Vagina (tissue), 2 donors: ENCODE data around the gene ISX. TPM values are rescaled to one million over a fixed set of nuclear protein-coding genes. Genes with fewer than 3 reads are reported as not detected.

Experiments
- DNase-seq, 2 donors: peaks; one replicate each; pipeline ENCODE4 v3.0.0-alpha.2; 2017; ENCODE audit errors: extremely low spot score in 2 of 2
- H3K27ac ChIP-seq: fragments of 200-600 bp; sonication (generic); one replicate; pipeline ENCODE4 v1.5.1; 2019
- H3K27me3 ChIP-seq: fragments of 200-600 bp; sonication (generic); one replicate; pipeline ENCODE4 v1.5.1; 2019
- H3K36me3 ChIP-seq, 2 donors: fragments of 200-600 bp; sonication (generic); one replicate each; pipeline ENCODE4 v1.5.1; 2017 to 2019
- H3K4me1 ChIP-seq: fragments of 200-600 bp; sonication (generic); one replicate; pipeline ENCODE4 v1.5.1; 2019
- H3K4me3 ChIP-seq, 2 donors: fragments of 200-600 bp; sonication (generic); 1 replicate in 1 of 2; 2 replicates in 1 of 2; pipeline ENCODE4 v1.5.1; 2016 to 2019
- H3K9me3 ChIP-seq: fragments of 200-600 bp; sonication (generic); one replicate; pipeline ENCODE4 v1.5.1; 2019
- POLR2A ChIP-seq, 2 donors: fragments of 450-650 bp; IDR thresholded peaks; one replicate each; pipeline ENCODE4 v1.6.1; 2017; ENCODE audit warnings: antibody characterized with exemption in 2 of 2, mild to moderate bottlenecking in 2 of 2, moderate library complexity in 2 of 2
- POLR2AphosphoS5 ChIP-seq, 2 donors: sonication (generic); formaldehyde crosslinking; IDR thresholded peaks; one replicate each; pipeline ENCODE4 v1.9.0; 2017; ENCODE audit warnings: antibody characterized with exemption in 2 of 2, mild to moderate bottlenecking in 2 of 2, low read depth in 1 of 2; ENCODE audit not compliant: insufficient read depth in 1 of 2
- intact Hi-C: fragments of 100-400 bp; cut with DNase I; formaldehyde crosslinking; loops from one replicate; pipeline ENCODE4 v1.15.1; 2023
- total RNA-seq: library from RNA; depleted of rRNA; stranded (reverse); fragments of >200 nt; gene quantifications from one replicate; pipeline ENCODE4 v1.2.3, GENCODE V29; 2016
- TF ChIP-seq, protein P1 (sequence below), 3 experiments: fragments of 450-650 bp in 2 of 3; fragments of 200-600 bp in 1 of 3; sonication (generic) in 1 of 3; IDR thresholded peaks; one replicate each; pipeline ENCODE4 v1.5.1; 2017 to 2019; ENCODE audit warnings: antibody characterized with exemption in 3 of 3, mild to moderate bottlenecking in 2 of 3, moderate library complexity in 2 of 3

ISX gene
- total RNA-seq, 1 donor from 2014 or later: not detected

DNA sequence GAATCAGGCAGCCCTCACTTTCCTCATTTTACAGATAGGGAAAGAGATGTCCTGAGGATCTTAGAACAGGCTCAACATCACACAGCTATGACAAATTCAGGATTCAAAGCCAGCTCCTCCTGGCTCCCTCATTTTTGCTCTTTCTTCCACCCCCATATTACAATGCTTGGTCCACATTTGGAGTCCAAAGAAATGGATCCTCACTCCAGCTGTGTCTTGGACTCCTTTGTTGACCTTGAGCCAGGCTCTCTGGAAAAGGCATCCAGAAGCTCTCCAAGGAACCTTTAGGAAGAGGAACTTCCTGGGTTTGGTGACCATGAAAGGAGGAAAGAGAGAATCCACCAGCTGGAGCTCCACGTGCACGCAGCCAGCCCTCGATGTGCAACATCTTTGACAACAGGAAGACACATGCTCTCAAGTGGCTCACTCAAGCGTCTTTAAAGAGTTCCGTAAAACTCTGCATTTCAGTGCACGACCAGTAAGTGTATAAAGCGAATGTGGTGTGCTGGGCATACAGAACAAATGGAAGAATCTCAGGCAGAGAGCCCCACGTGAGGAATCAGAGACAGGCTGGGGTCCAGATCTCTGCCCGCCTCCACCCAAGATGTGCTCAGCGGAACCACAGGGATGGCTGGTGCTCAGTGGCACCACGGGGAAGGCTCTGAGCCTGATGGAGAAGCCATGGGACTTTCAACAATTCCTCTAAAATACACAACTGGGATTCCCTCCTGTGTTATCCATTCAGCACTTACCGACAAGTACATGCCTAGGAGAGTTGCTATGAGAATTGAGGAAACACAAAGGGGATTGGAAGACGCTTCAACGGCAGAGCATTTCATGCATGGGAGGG, 48.4 kb downstream of the ISX start:
- Histone ChIP-seq H3K4me1 (no peaks in the 10 kb centered on the region), H3K27ac (no peak overlapping the region), H3K27me3 (no peaks in the 10 kb centered on the region), H3K9me3 (no peaks in the 10 kb centered on the region), H3K36me3 (no peaks in the 10 kb centered on the region), H3K4me3 (no peak overlapping the region)
- no peak for TF ChIP-seq POLR2AphosphoS5 (IDR thresholded peaks at IDR 0.05; ENCODE audit: insufficient read depth in 1 of 2, low read depth in 1 of 2)
- TF ChIP-seq, protein P1, sequence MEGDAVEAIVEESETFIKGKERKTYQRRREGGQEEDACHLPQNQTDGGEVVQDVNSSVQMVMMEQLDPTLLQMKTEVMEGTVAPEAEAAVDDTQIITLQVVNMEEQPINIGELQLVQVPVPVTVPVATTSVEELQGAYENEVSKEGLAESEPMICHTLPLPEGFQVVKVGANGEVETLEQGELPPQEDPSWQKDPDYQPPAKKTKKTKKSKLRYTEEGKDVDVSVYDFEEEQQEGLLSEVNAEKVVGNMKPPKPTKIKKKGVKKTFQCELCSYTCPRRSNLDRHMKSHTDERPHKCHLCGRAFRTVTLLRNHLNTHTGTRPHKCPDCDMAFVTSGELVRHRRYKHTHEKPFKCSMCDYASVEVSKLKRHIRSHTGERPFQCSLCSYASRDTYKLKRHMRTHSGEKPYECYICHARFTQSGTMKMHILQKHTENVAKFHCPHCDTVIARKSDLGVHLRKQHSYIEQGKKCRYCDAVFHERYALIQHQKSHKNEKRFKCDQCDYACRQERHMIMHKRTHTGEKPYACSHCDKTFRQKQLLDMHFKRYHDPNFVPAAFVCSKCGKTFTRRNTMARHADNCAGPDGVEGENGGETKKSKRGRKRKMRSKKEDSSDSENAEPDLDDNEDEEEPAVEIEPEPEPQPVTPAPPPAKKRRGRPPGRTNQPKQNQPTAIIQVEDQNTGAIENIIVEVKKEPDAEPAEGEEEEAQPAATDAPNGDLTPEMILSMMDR (IDR thresholded peaks at IDR 0.05): no peak
- TF ChIP-seq POLR2A (IDR thresholded peaks at IDR 0.05): no peak
- intact Hi-C loops: no loop called here
- DNase-seq: no peak

DNA sequence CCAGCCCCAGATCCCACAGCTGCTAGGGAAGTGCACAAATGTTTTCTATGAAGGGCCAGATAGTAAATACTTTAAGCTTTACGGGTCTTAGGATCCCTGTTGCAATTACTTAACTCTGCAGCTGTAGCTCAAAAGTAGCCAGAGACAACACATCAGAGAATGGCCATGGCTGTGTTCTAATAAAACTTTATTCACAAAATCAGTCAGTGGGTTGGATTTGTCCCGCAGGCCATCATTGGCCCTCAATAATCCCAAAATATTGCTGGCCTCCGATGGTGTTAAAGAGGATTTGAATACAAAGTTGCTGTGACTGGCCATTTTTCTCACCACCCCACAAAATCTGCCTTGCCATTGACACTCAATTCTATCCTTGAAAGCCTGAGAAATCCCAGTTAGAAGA, 49.6 kb downstream of the ISX start:
- Histone ChIP-seq H3K4me1 (no peaks in the 10 kb centered on the region), H3K9me3 (no peaks in the 10 kb centered on the region), H3K27me3 (no peaks in the 10 kb centered on the region), H3K36me3 (no peaks in the 10 kb centered on the region), H3K4me3 (no peak overlapping the region), H3K27ac (no peak overlapping the region)
- TF ChIP-seq, protein P1 (IDR thresholded peaks at IDR 0.05): no peak
- TF ChIP-seq POLR2AphosphoS5 (IDR thresholded peaks at IDR 0.05; ENCODE audit: insufficient read depth in 1 of 2, low read depth in 1 of 2): no peak
- no peak for TF ChIP-seq POLR2A (IDR thresholded peaks at IDR 0.05)
- intact Hi-C loops: no loop called here
- no peak for DNase-seq

DNA sequence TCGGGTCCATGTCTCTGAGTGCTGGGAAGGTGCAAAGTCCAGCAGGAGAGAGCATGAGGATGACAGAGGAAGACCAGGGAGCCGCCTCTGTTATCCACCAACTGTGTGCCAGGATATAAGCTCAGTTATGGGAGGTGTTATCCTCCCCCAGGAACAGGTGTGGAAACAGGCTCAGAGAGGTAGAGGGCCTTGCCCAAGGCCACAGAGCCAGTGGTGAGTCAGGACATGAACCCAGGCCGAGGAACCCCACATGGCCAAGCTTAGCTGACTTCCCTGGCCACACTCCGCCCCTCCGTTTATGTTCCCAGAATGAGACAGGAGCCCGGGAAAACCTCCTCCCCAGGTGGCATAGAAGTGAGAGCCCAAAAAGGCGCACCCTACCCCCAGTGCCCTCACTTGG, 50.3 kb downstream of the ISX start:
- no peaks in the 10 kb centered on the region for H3K27me3 ChIP-seq
- TF ChIP-seq POLR2A (IDR thresholded peaks at IDR 0.05) (no peak), POLR2AphosphoS5 (IDR thresholded peaks at IDR 0.05; ENCODE audit: insufficient read depth in 1 of 2, low read depth in 1 of 2) (no peak)
- TF ChIP-seq, protein P1 (IDR thresholded peaks at IDR 0.05): no peak
- H3K9me3 ChIP-seq: no peaks in the 10 kb centered on the region
- no peak overlapping the region for H3K4me3 ChIP-seq
- no peak overlapping the region for H3K27ac ChIP-seq
- intact Hi-C loops: no loop called here
- H3K4me1 ChIP-seq: no peaks in the 10 kb centered on the region
- no peak for DNase-seq
- H3K36me3 ChIP-seq: no peaks in the 10 kb centered on the region

DNA sequence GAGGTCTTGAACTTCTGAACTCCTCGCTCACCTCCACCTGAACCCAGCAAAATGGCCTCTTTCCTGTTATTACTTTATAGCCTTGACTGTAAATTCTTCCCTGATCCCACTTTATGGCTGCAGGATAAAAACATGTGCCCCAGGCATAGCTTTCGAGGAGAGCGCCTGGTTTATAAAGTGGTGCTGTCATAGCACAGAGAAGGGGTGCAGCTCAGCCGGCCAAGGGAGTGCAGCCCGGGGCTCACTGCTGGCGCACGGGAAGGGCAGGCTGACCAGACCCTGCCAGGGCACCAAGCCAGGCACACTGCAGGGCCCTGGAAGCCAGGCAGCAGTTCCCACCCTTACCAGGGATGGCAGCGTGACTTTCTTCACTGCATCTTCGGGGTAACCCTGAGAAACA, 50.9 kb downstream of the ISX start:
- intact Hi-C loops: no loop called here
- H3K4me3 ChIP-seq: no peak overlapping the region
- no peaks in the 10 kb centered on the region for H3K9me3 ChIP-seq
- H3K36me3 ChIP-seq: no peaks in the 10 kb centered on the region
- no peak for DNase-seq
- no peaks in the 10 kb centered on the region for H3K4me1 ChIP-seq
- H3K27me3 ChIP-seq: no peaks in the 10 kb centered on the region
- no peak for TF ChIP-seq POLR2A (IDR thresholded peaks at IDR 0.05)
- TF ChIP-seq, protein P1 (IDR thresholded peaks at IDR 0.05): no peak
- TF ChIP-seq POLR2AphosphoS5 (IDR thresholded peaks at IDR 0.05; ENCODE audit: insufficient read depth in 1 of 2, low read depth in 1 of 2): no peak
- no peak overlapping the region for H3K27ac ChIP-seq

DNA sequence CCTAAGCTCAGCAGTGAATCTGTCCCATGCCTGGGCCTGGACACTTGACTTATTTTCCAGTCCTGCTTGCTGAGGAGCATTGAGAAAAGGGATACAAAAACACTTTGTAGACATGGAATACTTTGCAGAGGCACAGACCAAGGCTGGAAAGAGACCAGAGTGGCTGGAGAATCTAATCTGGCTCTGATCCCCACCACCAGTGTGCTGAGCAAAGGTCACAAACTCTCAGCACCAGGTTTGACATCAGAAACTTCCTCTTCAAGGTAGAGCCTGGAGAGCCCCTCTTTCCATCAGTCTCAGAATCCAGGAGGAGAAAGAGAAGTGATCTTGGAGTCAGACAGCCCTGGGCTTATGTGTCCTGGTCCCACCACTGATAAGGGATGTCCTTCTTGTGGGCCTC, 53.5 kb downstream of the ISX start:
- no peaks in the 10 kb centered on the region for H3K9me3 ChIP-seq
- H3K36me3 ChIP-seq: no peaks in the 10 kb centered on the region
- TF ChIP-seq POLR2AphosphoS5 (IDR thresholded peaks at IDR 0.05; ENCODE audit: insufficient read depth in 1 of 2, low read depth in 1 of 2): no peak
- TF ChIP-seq, protein P1 (IDR thresholded peaks at IDR 0.05): no peak
- TF ChIP-seq POLR2A (IDR thresholded peaks at IDR 0.05): no peak
- no peaks in the 10 kb centered on the region for H3K4me1 ChIP-seq
- no peak for DNase-seq
- intact Hi-C loops: no loop called here
- no peak overlapping the region for H3K27ac ChIP-seq
- no peak overlapping the region for H3K4me3 ChIP-seq
- H3K27me3 ChIP-seq: no peaks in the 10 kb centered on the region
